Right lobe of liver (tissue), 6 donors: ENCODE results near the gene HOXD4. TPM values are rescaled to one million over a fixed set of nuclear protein-coding genes. Genes with fewer than 3 reads are reported as not detected.
A peak's percentile ranks its signal among the peaks of the same experiment; 100 is the strongest.

Experiments
- ATAC-seq, 4 donors: fragments of 200-7000 bp; cut with Tn5 transposase; one replicate each; pipeline ENCODE4 v1.9.1; 2020; ENCODE audit warnings: mild to moderate bottlenecking in 4 of 4, moderate library complexity in 4 of 4
- DNase-seq, 3 donors: peaks; one replicate each; pipeline ENCODE4 v3.0.0-alpha.2; 2020
- H3K27ac ChIP-seq, 3 donors: fragments of 200-600 bp; one replicate each; pipeline ENCODE4 v1.8.0; 2022
- H3K27me3 ChIP-seq, 2 donors: fragments of 200-600 bp; one replicate each; pipeline ENCODE4 v1.8.0; 2022
- H3K36me3 ChIP-seq, 4 donors: fragments of 200-600 bp; sonication (generic) in 1 of 4; one replicate each; pipeline versions ENCODE4 v1.5.1 to v1.8.0; 2017 to 2022; ENCODE audit warnings: control low read depth in 1 of 4
- H3K4me1 ChIP-seq, 4 donors: fragments of 200-600 bp; sonication (generic) in 1 of 4; one replicate each; pipeline versions ENCODE4 v1.5.1 to v1.8.0; 2017 to 2022; ENCODE audit warnings: control low read depth in 1 of 4
- H3K4me3 ChIP-seq, 3 donors: fragments of 200-600 bp; one replicate each; pipeline ENCODE4 v1.8.0; 2022
- H3K9me3 ChIP-seq, 4 donors: fragments of 200-600 bp; sonication (generic) in 1 of 4; one replicate each; pipeline versions ENCODE4 v1.5.1 to v1.8.0; 2017 to 2022; ENCODE audit warnings: control low read depth in 1 of 4
- CTCF ChIP-seq, 4 donors: fragments of 200-600 bp in 3 of 4; fragments of 450-650 bp in 1 of 4; IDR thresholded peaks; one replicate each; pipeline versions ENCODE4 v1.5.1 to v1.8.0; 2016 to 2022; ENCODE audit warnings: antibody characterized with exemption in 4 of 4, mild to moderate bottlenecking in 2 of 4
- POLR2A ChIP-seq: fragments of 450-650 bp; IDR thresholded peaks from one replicate; pipeline ENCODE4 v1.6.1; 2017; ENCODE audit warnings: antibody characterized with exemption, mild to moderate bottlenecking
- WGBS: methylation state at CpG from one replicate; pipeline ENCODE4 v1.1.6; 2018; ENCODE audit warnings: low coverage, low lambda C conversion rate; ENCODE audit not compliant: insufficient coverage; ENCODE audit errors: missing lambda C conversion rate; 5-methylcytosine and 5-hydroxymethylcytosine counted together
- intact Hi-C, 2 donors: fragments of 100-400 bp; cut with DNase I; formaldehyde crosslinking; loops; one replicate each; pipeline versions ENCODE4 v1.11.2 to v1.14.1; 2022
- total RNA-seq, 6 experiments: library from RNA; depleted of rRNA in 2 of 6; stranded (reverse); fragments of >200 nt in 2 of 6; fragmentation: NEBNext Ultra II Directional in 3 of 6; extraction: Animal tissue kit (Norgen Biotek cat#: 25700) in 3 of 6; gene quantifications; one replicate each; pipeline versions ENCODE4 v1.1.0 to v1.2.4, GENCODE V29; 2016 to 2023
- donor health status: DM: no; HTN: yes; CAD: no.
- donor health status: DM: no; HTN: no; CAD: no.
- donor health status: DM: no; HTN: no; CAD: no.
- donor health status: DM: no; HTN: yes; CAD: no.
- donor health status: DM: no; HTN: yes; CAD: no.

The HOXD4 gene
- total RNA-seq, 6 experiments from 2014 or later = not detected

DNA sequence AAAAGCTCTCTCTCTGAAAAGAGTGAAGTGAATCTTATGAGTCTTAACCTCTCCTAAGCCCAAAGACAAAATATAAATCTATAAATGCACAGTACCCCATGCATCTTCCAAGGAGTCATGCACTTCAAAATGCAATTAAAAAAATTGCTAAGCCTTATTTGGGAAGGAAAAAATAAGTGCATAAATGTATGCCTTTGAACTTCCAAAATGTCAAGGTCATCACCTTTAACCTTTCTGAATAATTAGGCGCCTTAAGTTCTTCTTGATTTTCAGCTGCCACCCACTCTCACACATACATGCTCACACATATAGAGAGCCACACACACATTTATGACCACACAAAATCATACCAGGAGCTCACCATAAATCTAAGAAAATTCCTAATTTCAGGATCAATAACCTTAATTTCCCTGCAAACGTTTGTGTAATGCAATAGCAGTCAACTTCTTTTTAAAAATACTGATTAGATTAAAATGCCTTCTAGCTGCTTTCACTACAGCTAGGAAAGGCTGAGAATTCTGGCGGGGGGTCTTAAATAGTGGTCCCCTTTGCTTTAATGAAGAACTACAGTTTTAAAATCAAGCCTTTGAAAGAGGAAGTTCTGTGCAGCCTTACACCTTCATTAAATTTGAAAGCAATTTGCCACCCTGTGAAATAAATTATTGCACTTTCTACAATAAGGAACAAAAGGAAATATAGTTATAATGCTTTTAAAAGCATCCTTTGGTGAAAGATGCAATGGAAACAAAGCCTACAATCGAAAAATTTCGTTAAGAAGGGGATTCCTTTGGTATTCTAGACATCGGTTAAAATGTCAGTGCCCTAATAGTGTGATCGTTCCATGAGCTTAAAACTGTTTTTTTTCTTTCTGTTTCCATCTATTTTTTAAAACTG is 40.7 kb upstream of the HOXD4 start:
- WGBS = 16% methylated on average over 7 of the region's 7 CpGs
- H3K4me1 ChIP-seq = peaks cover 0 to 8% (median 0%) of the 10 kb centered on the region in 4 donors
- no peaks in the 10 kb centered on the region for H3K9me3 ChIP-seq
- intact Hi-C loops = no loop called here
- H3K36me3 ChIP-seq = no peaks in the 10 kb centered on the region
- no peak for ATAC-seq
- peaks cover 8 to 88% of the 10 kb centered on the region in 2 donors for H3K27me3 ChIP-seq
- no peak overlapping the region for H3K27ac ChIP-seq
- TF ChIP-seq POLR2A = no peak
- TF ChIP-seq CTCF (IDR thresholded peaks at IDR 0.05) = no peak
- H3K4me3 ChIP-seq = no peak overlapping the region
- no peak for DNase-seq

GRCh38 chr2:176111309-176111663 is 40.1 kb upstream of the HOXD4 start:
- intact Hi-C loops = no loop called here
- Histone ChIP-seq H3K27me3 (peaks cover 8 to 88% of the 10 kb centered on the region in 2 donors), H3K4me3 (no peak overlapping the region), H3K4me1 (peaks cover 0 to 6% (median 0%) of the 10 kb centered on the region in 4 donors), H3K36me3 (no peaks in the 10 kb centered on the region), H3K27ac (no peak overlapping the region), H3K9me3 (no peaks in the 10 kb centered on the region)
- ATAC-seq (peak; percentile 17 to 69 (median 54)), DNase-seq (peak in 1 of 3 donors; percentile 55)
- 4% methylated on average over 16 of the region's 16 CpGs for WGBS
- TF ChIP-seq POLR2A (no peak), CTCF (IDR thresholded peaks at IDR 0.05) (peak; percentile 16 to 65 (median 52))

- no peaks in the 10 kb centered on the region for H3K9me3 ChIP-seq
- DNase-seq (no peak), ATAC-seq (no peak)
- peaks cover 11 to 87% of the 10 kb centered on the region in 2 donors for H3K27me3 ChIP-seq
- H3K36me3 ChIP-seq = no peaks in the 10 kb centered on the region
- no peak overlapping the region for H3K27ac ChIP-seq
- TF ChIP-seq POLR2A (no peak), CTCF (IDR thresholded peaks at IDR 0.05) (no peak)
- H3K4me3 ChIP-seq = no peak overlapping the region
- intact Hi-C loops = no loop called here
- 2% methylated on average over 26 of the region's 29 CpGs for WGBS
- peaks cover 0 to under 1% (median 0%) of the 10 kb centered on the region in 4 donors for H3K4me1 ChIP-seq
Observed at GRCh38 chr2:176111846-176112374, 39.4 kb upstream of the HOXD4 start.

DNA sequence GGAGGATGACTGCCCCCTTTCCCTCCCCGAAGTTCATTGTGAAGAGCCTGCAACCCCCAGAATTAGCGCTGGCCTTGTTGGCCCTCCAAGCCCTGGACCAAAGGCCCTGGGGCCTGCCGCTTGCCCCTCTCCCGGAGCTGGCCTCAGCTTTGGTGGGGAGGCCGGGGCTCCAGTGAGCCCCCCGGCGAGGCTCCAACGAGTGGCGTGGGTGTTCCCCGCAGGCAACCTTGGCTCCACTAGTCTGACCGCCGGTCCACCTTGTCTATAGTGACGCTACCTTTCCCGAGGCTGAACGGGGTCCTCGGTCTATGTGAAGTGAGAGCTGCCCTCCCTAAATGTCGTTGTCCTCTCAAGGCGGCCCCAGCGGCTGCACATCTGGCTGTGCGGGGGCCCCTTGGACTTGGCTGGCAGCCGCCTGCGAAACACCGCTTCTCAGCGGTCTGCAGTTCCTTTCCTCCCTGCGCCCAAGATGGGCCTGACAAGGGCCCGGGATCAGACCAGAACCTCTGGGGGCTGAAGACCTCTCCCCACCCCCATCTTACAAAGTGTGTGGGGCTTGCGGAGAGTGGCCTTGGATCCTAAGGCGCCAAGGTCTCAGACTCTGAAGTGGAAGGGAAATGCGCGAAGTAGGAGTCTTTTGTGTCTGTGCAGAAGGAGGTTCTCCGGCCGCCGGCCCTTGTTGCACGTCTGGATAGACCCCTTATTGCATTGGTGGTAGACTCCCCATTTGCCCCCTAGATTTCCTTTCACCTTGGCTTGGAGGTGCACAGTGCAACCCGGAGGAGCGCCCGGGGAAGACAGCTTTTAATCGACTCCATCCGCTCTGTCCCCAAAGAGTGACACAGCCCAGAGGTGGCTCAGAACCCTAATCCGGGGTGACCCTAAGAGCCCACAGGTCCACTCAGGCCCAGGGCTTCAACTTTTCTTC is 38.7 kb upstream of the HOXD4 start:
- intact Hi-C loops = no loop called here
- Histone ChIP-seq H3K9me3 (no peaks in the 10 kb centered on the region), H3K4me1 (no peaks in the 10 kb centered on the region), H3K27ac (no peak overlapping the region), H3K36me3 (no peaks in the 10 kb centered on the region), H3K4me3 (no peak overlapping the region), H3K27me3 (peaks cover 18 to 93% of the 10 kb centered on the region in 2 donors)
- no peak for DNase-seq
- peak in 1 of 4 donors; percentile 10 for ATAC-seq
- WGBS = 0% methylated on average over 5 of the region's 40 CpGs
- TF ChIP-seq POLR2A = no peak
- TF ChIP-seq CTCF (IDR thresholded peaks at IDR 0.05) = no peak
